Stomach (tissue), 9 donors: ENCODE measurements around the gene ZNF747. TPM values are rescaled to one million over a fixed set of nuclear protein-coding genes. Genes with fewer than 3 reads are reported as not detected.

Experiments used
- DNase-seq, 2 donors: peaks; one replicate each; pipeline versions ENCODE4 v3.0.0 to v3.0.0-alpha.2; 2013 to 2019
- H3K27ac ChIP-seq, 5 donors: fragments of 200-600 bp in 4 of 5; sonication (generic) in 4 of 5; one replicate each; pipeline ENCODE4 v1.5.1; 2013 to 2019; ENCODE audit warnings: mild to moderate bottlenecking in 1 of 5, moderate library complexity in 1 of 5
- H3K27me3 ChIP-seq, 3 donors: fragments of 200-600 bp; sonication (generic); one replicate each; pipeline ENCODE4 v1.5.1; 2017 to 2019; ENCODE audit warnings: mixed run types in 1 of 3
- H3K36me3 ChIP-seq, 4 donors: fragments of 200-600 bp; sonication (generic); 1 replicate in 3 of 4; 2 replicates in 1 of 4; pipeline ENCODE4 v1.5.1; 2016 to 2019
- H3K4me1 ChIP-seq, 4 donors: fragments of 200-600 bp; sonication (generic); one replicate each; pipeline ENCODE4 v1.5.1; 2016 to 2019
- H3K4me3 ChIP-seq, 4 donors: fragments of 200-600 bp; sonication (generic) in 3 of 4; one replicate each; pipeline ENCODE4 v1.5.1; 2016 to 2019; ENCODE audit warnings: mild to moderate bottlenecking in 1 of 4
- H3K9me3 ChIP-seq, 4 donors: fragments of 200-600 bp; sonication (generic); one replicate each; pipeline ENCODE4 v1.5.1; 2016 to 2019
- CTCF ChIP-seq, 7 experiments: fragments of 450-650 bp in 4 of 7; fragments of 200-600 bp in 3 of 7; sonication (generic) in 3 of 7; IDR thresholded peaks; one replicate each; pipeline ENCODE4 v1.5.1; 2016 to 2019; ENCODE audit warnings: antibody characterized with exemption in 7 of 7, control low read depth in 2 of 7, mild to moderate bottlenecking in 1 of 7
- EP300 ChIP-seq: sonication (generic); formaldehyde crosslinking; IDR thresholded peaks from one replicate; pipeline ENCODE4 v1.6.1; 2017; ENCODE audit warnings: antibody characterized with exemption
- POLR2A ChIP-seq, 4 donors: fragments of 450-650 bp; IDR thresholded peaks; one replicate each; pipeline ENCODE4 v1.6.1; 2016; ENCODE audit warnings: antibody characterized with exemption in 4 of 4, control low read depth in 2 of 4, mild to moderate bottlenecking in 1 of 4, moderate library complexity in 1 of 4
- POLR2AphosphoS5 ChIP-seq, 3 donors: sonication (generic); formaldehyde crosslinking; IDR thresholded peaks; one replicate each; pipeline ENCODE4 v1.6.1; 2016; ENCODE audit warnings: antibody characterized with exemption in 3 of 3
- WGBS, 5 donors: extraction: QIAGEN DNeasy Blood & Tissue Kit in 3 of 5; methylation state at CpG; one replicate each; pipeline versions ENCODE4 v1.1.5 to v1.1.7; 2013 to 2018; 5-methylcytosine and 5-hydroxymethylcytosine counted together
- intact Hi-C: fragments of 100-400 bp; cut with DNase I; formaldehyde crosslinking; loops from one replicate; pipeline ENCODE4 v1.15.1; 2023; ENCODE audit warnings: low total_unique reads
- polyA plus RNA-seq, 3 donors: library from polyadenylated mRNA; stranded (reverse); fragments of 200-250 nt; gene quantifications; one replicate each; pipeline ENCODE4 v1.2.3, GENCODE V29; 2013
- total RNA-seq, 5 donors: library from RNA; depleted of rRNA; stranded (reverse); fragments of >200 nt; gene quantifications; one replicate each; pipeline versions ENCODE4 v1.1.0 to v1.2.3, GENCODE V29; 2014 to 2016
- donor health status: healthy with polysubstance abuse.
- donor health status: Bipolar disorder and iron deficiency.
- donor health status: healthy.

Gene ZNF747
- total and polyA plus RNA-seq, 8 donors: 6.2 to 18.7 (median 10.8) TPM

GRCh38 chr16:30562021-30562420, 27.4 kb upstream of the ZNF747 start:
- Histone ChIP-seq H3K4me3 (peak overlapping the region; percentile 43 to 51 (median 47)), H3K36me3 (no peaks in the 10 kb centered on the region), H3K9me3 (no peaks in the 10 kb centered on the region), H3K27me3 (no peaks in the 10 kb centered on the region), H3K4me1 (peaks cover 7 to 37% (median 24%) of the 10 kb centered on the region in 4 donors), H3K27ac (peak overlapping the region in 3 of 5 donors; percentile 42 to 82 (median 75))
- intact Hi-C loops: loop anchor here (10.0 kb wide), 1 partner anchor 93 kb away; the partner anchor contains the start of genes FBRS and PRR14
- WGBS, 5 donors: 85 to 95% (median 92%) methylated on average over 14 of the region's 14 CpGs
- TF ChIP-seq POLR2A (IDR thresholded peaks at IDR 0.05) (no peak), EP300 (no peak), CTCF (IDR thresholded peaks at IDR 0.05) (no peak), POLR2AphosphoS5 (IDR thresholded peaks at IDR 0.05) (no peak)
- DNase-seq: no peak

- intact Hi-C loops: loop anchor here (10.0 kb wide), 1 partner anchor 94 kb away; the partner anchor contains the start of genes FBRS and PRR14
- Histone ChIP-seq H3K4me3 (peak overlapping the region; percentile 43 to 51 (median 47)), H3K9me3 (no peaks in the 10 kb centered on the region), H3K4me1 (peaks cover 7 to 45% (median 32%) of the 10 kb centered on the region in 4 donors), H3K27me3 (no peaks in the 10 kb centered on the region), H3K27ac (peak overlapping the region; percentile 20 to 82 (median 75)), H3K36me3 (peaks cover 0 to 1% (median under 1%) of the 10 kb centered on the region in 4 donors)
- WGBS, 5 donors: 15 to 26% (median 20%) methylated on average over 35 to 46 of the region's 46 CpGs
- TF ChIP-seq POLR2A (IDR thresholded peaks at IDR 0.05) (no peak), CTCF (IDR thresholded peaks at IDR 0.05) (no peak), EP300 (no peak), POLR2AphosphoS5 (IDR thresholded peaks at IDR 0.05) (no peak)
- peak in 1 of 2 donors; percentile 39 for DNase-seq
These were observed 26.6 kb upstream of the ZNF747 start for GRCh38 chr16:30561089-30561816.

- H3K27me3 ChIP-seq: no peaks in the 10 kb centered on the region
- DNase-seq: no peak
- intact Hi-C loops: loop anchor here (10.0 kb wide), 1 partner anchor 95 kb away; the partner anchor contains the start of genes FBRS and PRR14
- H3K36me3 ChIP-seq: peaks cover 13 to 17% (median 16%) of the 10 kb centered on the region in 4 donors
- H3K27ac ChIP-seq: no peak overlapping the region
- TF ChIP-seq POLR2AphosphoS5 (IDR thresholded peaks at IDR 0.05): no peak
- peaks cover 7 to 61% (median 47%) of the 10 kb centered on the region in 4 donors for H3K4me1 ChIP-seq
- H3K9me3 ChIP-seq: no peaks in the 10 kb centered on the region
- no peak overlapping the region for H3K4me3 ChIP-seq
- 84 to 91% (median 88%) methylated on average over 6 of the region's 6 CpGs for WGBS, 5 donors
These were observed 25.0 kb upstream of the ZNF747 start for GRCh38 chr16:30559690-30560089.

- WGBS, 5 donors: 72 to 82% (median 77%) methylated on average over 21 of the region's 21 CpGs
These were observed 24.2 kb upstream of the ZNF747 start for GRCh38 chr16:30558789-30559377.

More at GRCh38 chr16:30558789-30559377, 24.2 kb upstream of the ZNF747 start:
- intact Hi-C loops: no loop called here
- peak overlapping the region; percentile 72 to 84 (median 78) for H3K4me3 ChIP-seq
- no peaks in the 10 kb centered on the region for H3K9me3 ChIP-seq
- peaks cover 13 to 25% (median 24%) of the 10 kb centered on the region in 4 donors for H3K36me3 ChIP-seq
- H3K27me3 ChIP-seq: no peaks in the 10 kb centered on the region
- H3K4me1 ChIP-seq: peaks cover 7 to 68% (median 53%) of the 10 kb centered on the region in 4 donors
- no peak for DNase-seq
- peak overlapping the region; percentile 71 to 98 (median 96) for H3K27ac ChIP-seq
- TF ChIP-seq EP300 (no peak), POLR2A (IDR thresholded peaks at IDR 0.05) (no peak), CTCF (IDR thresholded peaks at IDR 0.05) (no peak), POLR2AphosphoS5 (IDR thresholded peaks at IDR 0.05) (no peak)
